GM12878 (cell line): ENCODE results near the gene MIA. TPM values are rescaled to one million over a fixed set of nuclear protein-coding genes. Genes with fewer than 3 reads are reported as not detected.

Source experiments
- ATAC-seq: fragments of 200-7000 bp; cut with Tn5 transposase; 3 replicates; pipeline ENCODE4 v1.9.1; 2020; ENCODE audit warnings: mild to moderate bottlenecking, moderate library complexity
- BruUV-seq: library from RNA; stranded (reverse); fragments of 400-500 nt; replicated peaks from 2 replicates; lab custom pipeline; 2021; lab: Mats Ljungman, UMichigan
- CTCF ChIA-PET: fragments of 300-600 bp; sonication (Branson Sonifier 250); formaldehyde crosslinking; extraction: SDS; loops from one replicate; lab custom pipeline; 2021; ENCODE audit warnings: inconsistent platforms; lab: Yijun Ruan, JAX
- POLR2A ChIA-PET: fragments of 350-600 bp; formaldehyde crosslinking; extraction: SDS; loops from one replicate; lab custom pipeline; 2021; ENCODE audit warnings: inconsistent platforms; lab: Charles Lee
- RAD21 ChIA-PET: fragments of 300-600 bp; sonication (Branson Sonifier 250); formaldehyde crosslinking; loops from one replicate; lab custom pipeline; 2023; ENCODE audit warnings: antibody characterized with exemption; ENCODE audit not compliant: unreplicated experiment; lab: Charles Lee
- SMC1A ChIA-PET: fragments of 300-600 bp; sonication (Branson Sonifier 250); formaldehyde crosslinking; loops from one replicate; lab custom pipeline; 2023; ENCODE audit not compliant: unreplicated experiment, uncharacterized antibody; lab: Charles Lee
- DNase-seq: peaks from one replicate; pipeline ENCODE4 v3.0.0-alpha.2; 2011; ENCODE audit warnings: low read depth, low spot score
- FAIRE-seq: peaks from 3 replicates; lab custom pipeline; 2011; peaks lifted over from hg19 to GRCh38; lab: Jason Lieb, UNC
- H2AFZ ChIP-seq: 2 replicates; pipeline ENCODE4 v1.6.0; 2011; ENCODE audit warnings: low read depth, low read length, control low read depth; ENCODE audit not compliant: control insufficient read depth
- H3K27ac ChIP-seq: 2 replicates; pipeline ENCODE4 v1.5.1; 2011; ENCODE audit warnings: control low read depth; ENCODE audit not compliant: control insufficient read depth, insufficient read depth
- H3K27me3 ChIP-seq, 2 experiments: replicated peaks in 1 of 2; 2 replicates each; pipeline versions ENCODE4 v1.6.0 to v1.6.1; 2011; ENCODE audit warnings: low read length in 1 of 2; ENCODE audit not compliant: control insufficient read depth in 2 of 2, insufficient read depth in 2 of 2
- H3K36me3 ChIP-seq, 2 experiments: 2 replicates each; pipeline ENCODE4 v1.5.1; 2011; ENCODE audit warnings: low read length in 1 of 2; ENCODE audit not compliant: control insufficient read depth in 2 of 2, insufficient read depth in 2 of 2
- H3K4me1 ChIP-seq: 2 replicates; pipeline ENCODE4 v1.6.1; 2011; ENCODE audit warnings: mild to moderate bottlenecking, low read length, moderate library complexity, mixed read lengths; ENCODE audit not compliant: control insufficient read depth, insufficient read depth
- H3K4me2 ChIP-seq: 2 replicates; pipeline ENCODE4 v1.6.0; 2011; ENCODE audit warnings: control low read depth; ENCODE audit not compliant: control insufficient read depth, insufficient read depth
- H3K4me3 ChIP-seq: fragments of 200-600 bp; sonication (generic); 2 replicates; pipeline ENCODE4 v1.5.1; 2016
- H3K79me2 ChIP-seq: 2 replicates; pipeline ENCODE4 v1.6.0; 2011; ENCODE audit warnings: low read length; ENCODE audit not compliant: control insufficient read depth, insufficient read depth
- H3K9ac ChIP-seq: 2 replicates; pipeline ENCODE4 v1.8.0; 2011; ENCODE audit warnings: low read length, control low read depth, mixed read lengths; ENCODE audit not compliant: control insufficient read depth, insufficient read depth
- H3K9me3 ChIP-seq: replicated peaks from 3 replicates; pipeline ENCODE4 v1.5.1; 2011; ENCODE audit warnings: mild to moderate bottlenecking, low read length; ENCODE audit not compliant: control insufficient read depth, insufficient read depth
- H4K20me1 ChIP-seq: 2 replicates; pipeline ENCODE4 v1.6.0; 2011; ENCODE audit not compliant: control insufficient read depth, insufficient read depth
- EGR1 ChIP-seq, 2 experiments: IDR thresholded peaks; 1 replicate in 1 of 2; 2 replicates in 1 of 2; pipeline ENCODE4 v1.6.1; 2011 to 2012; ENCODE audit warnings: low read depth in 2 of 2, low read length in 2 of 2, borderline replicate concordance in 1 of 2, mild to moderate bottlenecking in 1 of 2, moderate library complexity in 1 of 2
- MTA2 ChIP-seq: fragments of 450-650 bp; IDR thresholded peaks from 2 replicates; pipeline ENCODE4 v1.6.1; 2016; ENCODE audit warnings: low read depth, mild to moderate bottlenecking, moderate library complexity
- PAX8 ChIP-seq: fragments of 450-650 bp; IDR thresholded peaks from 2 replicates; pipeline ENCODE4 v1.6.1; 2017; ENCODE audit warnings: mild to moderate bottlenecking, moderate library complexity
- PRDM15 ChIP-seq: fragments of 450-650 bp; formaldehyde crosslinking; IDR thresholded peaks from 2 replicates; pipeline ENCODE4 v1.4.0; 2020; ENCODE audit warnings: mild to moderate bottlenecking, moderate library complexity
- RBBP5 ChIP-seq: fragments of 200-600 bp; sonication (generic); conservative IDR thresholded peaks from 2 replicates; pipeline ENCODE4 v1.6.1; 2016
- SIN3A ChIP-seq: IDR thresholded peaks from 2 replicates; pipeline ENCODE4 v1.6.1; 2012; ENCODE audit warnings: low read depth, low read length, improper control_type of control experiment
- SUZ12 ChIP-seq: fragments of 200-600 bp; sonication (generic); IDR thresholded peaks from one replicate; pipeline ENCODE4 v1.6.1; 2018; ENCODE audit warnings: antibody characterized with exemption, mild to moderate bottlenecking; ENCODE audit not compliant: unreplicated experiment
- TARDBP ChIP-seq: IDR thresholded peaks from 2 replicates; pipeline ENCODE4 v1.6.1; 2016; ENCODE audit warnings: borderline replicate concordance
- WGBS: methylation state at CpG from one replicate; pipeline ENCODE4 v1.1.6; 2016; ENCODE audit warnings: low lambda C conversion rate; ENCODE audit not compliant: insufficient replicate concordance, insufficient coverage; ENCODE audit errors: missing lambda C conversion rate; 5-methylcytosine and 5-hydroxymethylcytosine counted together
- in situ Hi-C: fragments of 300-500 bp; cut with MboI; formaldehyde crosslinking; loops from 9 replicates; pipeline ENCODE4 v1.14.3; 2018; ENCODE audit warnings: mixed read lengths
- intact Hi-C: fragments of 100-400 bp; cut with micrococcal nuclease; formaldehyde crosslinking; loops from one replicate; pipeline ENCODE4 v1.14.2; 2022; ENCODE audit not compliant: unreplicated experiment
- polyA plus RNA-seq, 11 experiments: library from polyadenylated mRNA; depleted of rRNA in 4 of 11; unstranded in 6 of 11; stranded (reverse) in 5 of 11; fragments of >200 nt; fragmentation: Nextera tagmentation in 4 of 11; fragmentation: Illumina TruSeq in 1 of 11; extraction: Ambion mirVana in 4 of 11; extraction: Trizol in 1 of 11; gene quantifications; 1 replicate in 1 of 11; 2 replicates in 10 of 11; pipeline versions ENCODE4 v1.2.1 to v1.2.3, GENCODE V29; 2011 to 2016; ENCODE audit warnings: inconsistent platforms in 2 of 11, missing spikeins in 2 of 11, low read depth in 1 of 11
- total RNA-seq, 4 experiments: library from RNA; depleted of rRNA in 3 of 4; stranded (reverse); fragments of >200 nt in 3 of 4; fragmentation: Illumina TruSeq in 1 of 4; extraction: Trizol in 1 of 4; gene quantifications; 2 replicates each; pipeline versions ENCODE4 v1.2.1 to v1.2.3, GENCODE V29; 2013 to 2021

Gene MIA
- total and polyA plus RNA-seq, 10 of the 15 experiments (the other 5 are each of a cell fraction or from before 2014, with no cell fraction given): 0.16 to 2.7 (median 1.4) TPM; not detected in 3

DNA sequence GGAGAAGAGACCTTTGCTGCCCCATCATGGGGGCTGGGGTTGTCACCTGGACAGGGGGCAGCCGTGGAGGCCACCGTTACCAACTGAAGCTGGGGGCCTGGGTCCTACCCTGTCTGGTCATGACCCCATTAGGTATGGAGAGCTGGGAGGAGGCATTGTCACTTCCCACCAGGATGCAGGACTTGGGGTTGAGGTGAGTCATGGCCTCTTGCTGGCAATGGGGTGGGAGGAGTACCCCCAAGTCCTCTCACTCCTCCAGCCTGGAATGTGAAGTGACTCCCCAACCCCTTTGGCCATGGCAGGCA, 32.7 kb downstream of the MIA start:
- SMC1A ChIA-PET: interaction anchor here (1.0 to 4.2 kb wide), 4 partner anchors 11 to 142 kb away, joined by 3 to 41 read pairs (median 14); partner anchors contain the start of genes ACTMAP, RAB4B and SNRPA
- Histone ChIP-seq H3K27ac (no peak overlapping the region), H3K36me3 (peaks cover 11 to 18% of the 10 kb centered on the region in 2 experiments; a peak in 3 of 4 replicates), H3K9me3 (no peaks in the 10 kb centered on the region), H3K79me2 (peaks cover 27% of the 10 kb centered on the region), H3K4me3 (no peak overlapping the region), H3K4me1 (peaks cover 29% of the 10 kb centered on the region), H2AFZ (no peak overlapping the region), H3K9ac (no peak overlapping the region), H3K27me3 (no peaks in the 10 kb centered on the region), H3K4me2 (no peak overlapping the region), H4K20me1 (peaks cover 10% of the 10 kb centered on the region; the same call in 1 of the 2 replicates)
- in situ Hi-C loops: no loop called here
- POLR2A ChIA-PET: interaction anchor here (4.3 kb wide), 1 partner anchor 29 kb away, joined by 37 read pairs; the partner anchor contains the start of gene RAB4B
- ATAC-seq: no peak
- WGBS: 100% methylated on average over 2 of the region's 2 CpGs
- no peak for DNase-seq
- TF ChIP-seq MTA2 (no peak), PRDM15 (CRISPR knock-in tag) (no peak), SUZ12 (no peak), RBBP5 (no peak), PAX8 (no peak), EGR1 (IDR thresholded peaks at IDR 0.05; ENCODE audit: borderline replicate concordance in 1 of 2, low read depth in 2 of 2, low read length in 2 of 2) (no peak), SIN3A (no peak), TARDBP (no peak)
- RAD21 ChIA-PET: interaction anchor here (0.8 to 3.6 kb wide), 3 partner anchors 12 to 144 kb away, joined by 6 to 10 read pairs (median 10); no protein-coding TSS in a partner anchor
- BruUV-seq: no TSS peak
- CTCF ChIA-PET: interaction anchor here (1.1 to 5.9 kb wide), 7 partner anchors 9 to 145 kb away, joined by 3 to 51 read pairs (median 14); partner anchors contain the start of genes MIA and RAB4B
- intact Hi-C loops: no loop called here
- FAIRE-seq: no peak
